HFFc6 (cell line): ENCODE results near the gene NEK5. TPM values are rescaled to one million over a fixed set of nuclear protein-coding genes. Genes with fewer than 3 reads are reported as not detected.

Source experiments
- DNase-seq: peaks from one replicate; pipeline ENCODE4 v3.0.0-alpha.2; 2018
- H3K27ac Mint-ChIP-seq: 2 replicates; pipeline ENCODE4 v1.8.0; 2020; ENCODE audit warnings: mild to moderate bottlenecking, mixed read lengths
- H3K27me3 Mint-ChIP-seq: 2 replicates; pipeline ENCODE4 v1.8.0; 2021; ENCODE audit warnings: mild to moderate bottlenecking, moderate library complexity, mixed read lengths; ENCODE audit not compliant: insufficient read depth
- H3K36me3 Mint-ChIP-seq: 2 replicates; pipeline ENCODE4 v1.8.0; 2021; ENCODE audit warnings: low read depth, mixed read lengths
- H3K4me1 Mint-ChIP-seq: 2 replicates; pipeline ENCODE4 v1.8.0; 2020; ENCODE audit warnings: low read depth, mixed read lengths
- H3K4me3 Mint-ChIP-seq: 2 replicates; pipeline ENCODE4 v1.8.0; 2020; ENCODE audit warnings: mild to moderate bottlenecking, moderate library complexity, mixed read lengths
- H3K9me3 Mint-ChIP-seq: 2 replicates; pipeline ENCODE4 v1.8.0; 2020; ENCODE audit warnings: mild to moderate bottlenecking, mixed read lengths
- total RNA-seq, 6 experiments: library from RNA; stranded (reverse); fragmentation: NEBNext Ultra II Directional; extraction: Animal tissue kit (Norgen Biotek cat#: 25700); gene quantifications; 2 replicates in 1 of 6; 3 replicates in 5 of 6; pipeline ENCODE4 v1.2.3, GENCODE V29; 2021
- TF ChIP-seq, protein P1 (sequence below): fragments of 200-600 bp; sonication (generic); IDR thresholded peaks from 2 replicates; pipeline ENCODE4 v1.5.0; 2021; ENCODE audit warnings: antibody characterized with exemption, mild to moderate bottlenecking

NEK5 gene
- total RNA-seq, 6 experiments from 2014 or later: not detected

- DNase-seq: no peak
- H3K9me3 Mint-ChIP-seq: no peaks in the 10 kb centered on the region
- no peak overlapping the region for H3K27ac Mint-ChIP-seq
- no peaks in the 10 kb centered on the region for H3K4me1 Mint-ChIP-seq
- TF ChIP-seq, protein P1, sequence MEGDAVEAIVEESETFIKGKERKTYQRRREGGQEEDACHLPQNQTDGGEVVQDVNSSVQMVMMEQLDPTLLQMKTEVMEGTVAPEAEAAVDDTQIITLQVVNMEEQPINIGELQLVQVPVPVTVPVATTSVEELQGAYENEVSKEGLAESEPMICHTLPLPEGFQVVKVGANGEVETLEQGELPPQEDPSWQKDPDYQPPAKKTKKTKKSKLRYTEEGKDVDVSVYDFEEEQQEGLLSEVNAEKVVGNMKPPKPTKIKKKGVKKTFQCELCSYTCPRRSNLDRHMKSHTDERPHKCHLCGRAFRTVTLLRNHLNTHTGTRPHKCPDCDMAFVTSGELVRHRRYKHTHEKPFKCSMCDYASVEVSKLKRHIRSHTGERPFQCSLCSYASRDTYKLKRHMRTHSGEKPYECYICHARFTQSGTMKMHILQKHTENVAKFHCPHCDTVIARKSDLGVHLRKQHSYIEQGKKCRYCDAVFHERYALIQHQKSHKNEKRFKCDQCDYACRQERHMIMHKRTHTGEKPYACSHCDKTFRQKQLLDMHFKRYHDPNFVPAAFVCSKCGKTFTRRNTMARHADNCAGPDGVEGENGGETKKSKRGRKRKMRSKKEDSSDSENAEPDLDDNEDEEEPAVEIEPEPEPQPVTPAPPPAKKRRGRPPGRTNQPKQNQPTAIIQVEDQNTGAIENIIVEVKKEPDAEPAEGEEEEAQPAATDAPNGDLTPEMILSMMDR: no peak
- peaks cover 31% of the 10 kb centered on the region for H3K27me3 Mint-ChIP-seq
- H3K36me3 Mint-ChIP-seq: no peaks in the 10 kb centered on the region
- H3K4me3 Mint-ChIP-seq: no peak overlapping the region
These were observed 129.0 kb downstream of the NEK5 start for GRCh38 chr13:51999921-52000320.

GRCh38 chr13:51999510-51999911, 129.4 kb downstream of the NEK5 start:
- H3K27ac Mint-ChIP-seq: no peak overlapping the region
- DNase-seq: no peak
- H3K36me3 Mint-ChIP-seq: no peaks in the 10 kb centered on the region
- no peaks in the 10 kb centered on the region for H3K4me1 Mint-ChIP-seq
- H3K4me3 Mint-ChIP-seq: no peak overlapping the region
- TF ChIP-seq, protein P1: no peak
- H3K27me3 Mint-ChIP-seq: peaks cover 35% of the 10 kb centered on the region
- no peaks in the 10 kb centered on the region for H3K9me3 Mint-ChIP-seq

- H3K4me3 Mint-ChIP-seq: no peak overlapping the region
- no peak for DNase-seq
- H3K36me3 Mint-ChIP-seq: no peaks in the 10 kb centered on the region
- TF ChIP-seq, protein P1: no peak
- no peaks in the 10 kb centered on the region for H3K9me3 Mint-ChIP-seq
- peaks cover 36% of the 10 kb centered on the region for H3K27me3 Mint-ChIP-seq
- H3K27ac Mint-ChIP-seq: no peak overlapping the region
- H3K4me1 Mint-ChIP-seq: no peaks in the 10 kb centered on the region
These were observed 130.0 kb downstream of the NEK5 start for GRCh38 chr13:51998723-51999509.

DNA sequence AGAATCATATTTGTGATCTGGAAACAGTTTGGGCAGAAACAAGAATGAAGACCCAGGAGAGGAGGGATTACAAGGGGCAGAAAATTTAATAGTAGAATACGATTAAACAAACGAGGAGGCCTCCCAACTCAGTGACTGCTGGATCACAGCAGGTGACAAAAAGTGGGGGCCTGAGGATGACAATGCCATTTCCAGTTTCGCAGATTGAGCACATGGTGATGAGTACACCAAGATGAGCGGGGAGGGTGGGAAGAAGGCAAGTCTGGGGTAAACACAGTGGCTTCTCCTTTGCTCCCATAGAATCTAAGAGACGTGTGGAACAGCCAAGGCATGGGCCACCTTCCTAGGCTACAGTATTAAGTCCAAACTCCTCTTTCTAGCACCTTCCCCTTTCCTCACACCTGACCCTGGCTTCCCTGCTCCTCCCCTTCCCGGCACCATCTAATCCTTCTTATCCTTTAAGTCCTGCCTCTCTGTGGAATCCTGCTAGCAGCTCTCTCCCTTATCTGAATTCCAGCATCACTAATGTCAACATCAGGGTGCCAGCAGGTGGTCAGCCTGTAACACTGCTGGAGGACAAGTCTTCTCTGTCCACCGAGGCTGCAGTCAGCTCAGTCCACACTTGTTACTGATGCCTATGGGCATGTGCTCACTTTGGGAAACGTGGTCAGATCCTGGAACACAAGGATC, 131.1 kb downstream of the NEK5 start:
- DNase-seq: no peak
- peaks cover 39% of the 10 kb centered on the region for H3K27me3 Mint-ChIP-seq
- no peaks in the 10 kb centered on the region for H3K9me3 Mint-ChIP-seq
- H3K4me3 Mint-ChIP-seq: no peak overlapping the region
- H3K4me1 Mint-ChIP-seq: no peaks in the 10 kb centered on the region
- TF ChIP-seq, protein P1: no peak
- no peaks in the 10 kb centered on the region for H3K36me3 Mint-ChIP-seq
- no peak overlapping the region for H3K27ac Mint-ChIP-seq

DNA sequence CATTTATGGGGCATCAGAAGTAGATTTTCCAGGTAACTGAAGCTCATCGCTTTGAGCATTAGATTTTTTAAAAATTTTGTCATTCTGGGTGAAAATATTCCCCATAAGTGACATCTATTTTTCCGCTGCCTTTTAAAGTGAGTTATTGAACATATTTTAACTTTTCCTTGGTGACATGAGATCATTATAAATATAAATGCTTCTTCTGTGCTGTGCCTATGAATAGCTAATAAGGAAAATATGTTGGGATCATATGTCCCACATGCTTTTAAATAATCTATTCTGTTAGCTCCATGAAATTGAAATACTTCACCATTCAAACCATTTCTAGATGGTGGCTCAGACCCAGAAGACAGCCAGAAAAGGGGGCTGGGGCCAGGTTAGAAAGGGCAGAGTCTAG, 131.7 kb downstream of the NEK5 start:
- DNase-seq: no peak
- Mint-ChIP-seq H3K27ac (no peak overlapping the region), H3K27me3 (peaks cover 39% of the 10 kb centered on the region), H3K4me3 (no peak overlapping the region), H3K4me1 (no peaks in the 10 kb centered on the region), H3K9me3 (no peaks in the 10 kb centered on the region), H3K36me3 (no peaks in the 10 kb centered on the region)
- TF ChIP-seq, protein P1: no peak
